GM13977 (cell line): ENCODE data around the gene ZNF480.
"Not testable (repeated sequence)": the region's sequence is repeated elsewhere in the genome, so short reads cannot be mapped to it uniquely, and the experiment has no call there.

Experiments
- DNase-seq: peaks from one replicate; pipeline ENCODE4 v3.0.0; 2012; ENCODE audit warnings: low spot score
- in situ Hi-C: fragments of 300-500 bp; cut with MboI; formaldehyde crosslinking; loops from one replicate; pipeline ENCODE4 v1.12.0; 2022; ENCODE audit warnings: low sequenced_read_pairs, low pct_unique_long_range_greater_than_20kb, mixed read lengths, inconsistent platforms; ENCODE audit not compliant: unreplicated experiment
- TF ChIP-seq, protein P1 (sequence below): IDR thresholded peaks from 2 replicates; pipeline ENCODE4 v1.5.1; 2012; ENCODE audit warnings: mild to moderate bottlenecking, control low read depth; ENCODE audit not compliant: insufficient read depth; ENCODE audit errors: extremely low read depth, missing control alignments

The ZNF480 gene

DNA sequence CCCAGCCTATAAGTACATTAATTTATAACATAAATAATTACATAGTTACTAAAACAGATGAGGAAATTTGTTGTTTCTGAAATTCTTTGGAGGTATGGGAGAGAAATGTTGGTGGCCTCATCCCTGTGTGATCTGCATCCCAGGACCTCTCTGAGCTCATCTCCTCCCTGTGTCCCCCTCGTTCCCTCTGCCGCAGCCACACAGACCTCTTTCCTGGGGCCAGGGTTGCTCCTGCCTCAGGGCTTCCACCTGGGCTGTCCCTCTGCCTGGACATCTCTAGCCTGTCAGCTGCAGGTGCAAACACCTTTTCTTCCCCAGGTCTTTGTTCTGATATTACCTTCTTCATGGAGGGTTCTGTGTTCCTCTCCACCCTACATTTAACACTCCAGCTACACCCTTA lies 23.7 kb upstream of the ZNF480 start:
- TF ChIP-seq, protein P1, sequence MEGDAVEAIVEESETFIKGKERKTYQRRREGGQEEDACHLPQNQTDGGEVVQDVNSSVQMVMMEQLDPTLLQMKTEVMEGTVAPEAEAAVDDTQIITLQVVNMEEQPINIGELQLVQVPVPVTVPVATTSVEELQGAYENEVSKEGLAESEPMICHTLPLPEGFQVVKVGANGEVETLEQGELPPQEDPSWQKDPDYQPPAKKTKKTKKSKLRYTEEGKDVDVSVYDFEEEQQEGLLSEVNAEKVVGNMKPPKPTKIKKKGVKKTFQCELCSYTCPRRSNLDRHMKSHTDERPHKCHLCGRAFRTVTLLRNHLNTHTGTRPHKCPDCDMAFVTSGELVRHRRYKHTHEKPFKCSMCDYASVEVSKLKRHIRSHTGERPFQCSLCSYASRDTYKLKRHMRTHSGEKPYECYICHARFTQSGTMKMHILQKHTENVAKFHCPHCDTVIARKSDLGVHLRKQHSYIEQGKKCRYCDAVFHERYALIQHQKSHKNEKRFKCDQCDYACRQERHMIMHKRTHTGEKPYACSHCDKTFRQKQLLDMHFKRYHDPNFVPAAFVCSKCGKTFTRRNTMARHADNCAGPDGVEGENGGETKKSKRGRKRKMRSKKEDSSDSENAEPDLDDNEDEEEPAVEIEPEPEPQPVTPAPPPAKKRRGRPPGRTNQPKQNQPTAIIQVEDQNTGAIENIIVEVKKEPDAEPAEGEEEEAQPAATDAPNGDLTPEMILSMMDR: no peak
- in situ Hi-C loops: no loop called here
- no peak for DNase-seq

DNA sequence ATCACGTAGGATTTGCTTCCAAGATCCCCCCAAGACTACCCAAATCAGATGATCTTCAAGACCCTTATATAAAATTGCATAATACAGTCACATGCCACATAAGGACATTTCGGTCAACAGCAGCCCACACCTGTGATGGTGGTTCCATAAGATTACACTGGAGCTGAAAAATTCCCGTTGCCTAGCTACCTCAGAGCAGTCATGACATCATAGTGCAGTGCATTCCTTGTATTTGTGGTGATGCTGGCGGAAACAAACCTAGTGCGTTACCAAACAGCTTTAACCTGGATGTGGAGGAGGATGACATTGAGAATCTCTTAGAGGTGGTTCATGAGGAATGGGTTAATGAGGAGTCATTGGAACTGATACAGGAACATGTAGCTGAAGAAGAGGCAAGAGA lies 22.8 kb upstream of the ZNF480 start:
- no peak for DNase-seq
- in situ Hi-C loops: no loop called here
- TF ChIP-seq, protein P1: no peak

DNA sequence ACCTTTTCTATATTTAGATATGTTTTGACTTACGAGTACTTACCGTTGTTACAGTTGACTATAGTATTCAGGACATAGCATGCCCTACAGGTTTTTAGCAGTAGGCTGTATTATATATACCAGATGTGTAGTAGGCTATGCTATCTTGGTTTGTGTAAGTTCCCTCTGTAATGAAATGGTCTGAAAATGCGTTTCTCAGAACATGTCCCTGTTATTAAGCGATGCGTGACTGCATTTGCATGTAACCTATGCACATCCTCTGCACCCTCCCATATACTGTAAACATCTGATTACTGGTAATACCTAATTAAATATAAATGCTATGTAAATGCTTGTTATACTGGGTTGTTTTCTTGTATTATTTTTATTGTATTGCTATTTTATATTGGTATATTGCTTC lies 21.0 kb upstream of the ZNF480 start:
- in situ Hi-C loops: no loop called here
- no peak for DNase-seq
- TF ChIP-seq, protein P1: no peak

DNA sequence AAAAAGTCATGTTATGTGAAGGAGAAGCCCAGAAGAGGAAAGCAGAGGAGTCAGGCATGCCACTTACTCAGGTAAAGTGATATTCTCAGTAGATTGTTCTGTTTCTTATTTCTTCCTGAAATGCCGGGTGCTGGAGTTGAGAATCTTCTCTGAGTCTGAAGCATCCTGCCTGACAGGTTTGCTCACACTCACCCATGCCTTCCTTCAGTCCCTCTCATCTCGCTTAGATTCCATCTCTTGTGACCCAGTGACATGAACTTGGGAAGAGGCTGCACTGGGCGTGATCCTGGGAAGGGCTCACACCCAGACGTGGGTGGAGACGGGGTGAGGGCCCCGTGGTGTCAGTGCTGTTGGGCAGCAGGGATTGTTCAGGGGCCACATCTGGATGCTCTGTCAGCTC lies 19.5 kb upstream of the ZNF480 start:
- no peak for DNase-seq
- TF ChIP-seq, protein P1: no peak
- in situ Hi-C loops: no loop called here

DNA sequence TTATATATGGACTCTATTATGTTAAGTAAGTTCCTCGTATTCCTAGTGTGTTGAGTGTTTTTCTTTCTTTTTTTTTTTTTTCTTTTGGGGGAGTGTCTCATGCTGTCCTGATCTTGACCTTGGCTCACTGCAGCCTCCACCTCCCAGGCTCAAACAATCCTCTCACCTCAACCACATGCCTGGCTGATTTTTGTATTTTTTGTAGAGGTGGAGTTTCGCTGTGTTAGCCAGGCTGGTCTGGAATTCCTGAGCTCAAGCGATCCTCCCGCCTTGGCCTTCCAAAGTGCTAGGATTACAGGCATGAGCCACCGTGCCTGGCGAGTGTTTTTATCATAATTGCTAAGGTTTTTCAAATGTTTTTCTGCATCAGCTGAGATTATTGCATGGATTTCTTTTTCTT lies 10.7 kb upstream of the ZNF480 start:
- TF ChIP-seq, protein P1: no peak
- no peak for DNase-seq
- in situ Hi-C loops: no loop called here

DNA sequence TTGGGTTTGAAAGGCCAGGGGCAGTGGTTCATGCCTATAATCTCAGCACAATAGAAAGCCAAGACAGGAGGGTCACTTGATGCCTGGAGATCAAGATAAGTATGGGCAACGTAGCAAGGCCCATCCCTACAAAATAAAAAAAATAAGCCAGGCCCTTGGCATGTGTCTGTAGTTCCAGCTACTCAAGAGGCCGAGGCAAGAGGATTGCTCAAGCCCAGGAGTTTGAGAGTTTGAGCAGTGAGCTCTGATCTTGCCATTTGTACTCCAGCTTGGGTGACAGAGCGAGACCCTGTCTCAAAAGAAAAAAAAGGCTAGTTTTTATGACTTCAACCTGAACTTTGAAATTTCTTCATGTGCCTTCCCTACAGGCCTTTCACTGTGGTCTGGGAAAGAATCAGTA lies 5.2 kb upstream of the ZNF480 start:
- in situ Hi-C loops: no loop called here
- TF ChIP-seq, protein P1: no peak
- no peak for DNase-seq

DNA sequence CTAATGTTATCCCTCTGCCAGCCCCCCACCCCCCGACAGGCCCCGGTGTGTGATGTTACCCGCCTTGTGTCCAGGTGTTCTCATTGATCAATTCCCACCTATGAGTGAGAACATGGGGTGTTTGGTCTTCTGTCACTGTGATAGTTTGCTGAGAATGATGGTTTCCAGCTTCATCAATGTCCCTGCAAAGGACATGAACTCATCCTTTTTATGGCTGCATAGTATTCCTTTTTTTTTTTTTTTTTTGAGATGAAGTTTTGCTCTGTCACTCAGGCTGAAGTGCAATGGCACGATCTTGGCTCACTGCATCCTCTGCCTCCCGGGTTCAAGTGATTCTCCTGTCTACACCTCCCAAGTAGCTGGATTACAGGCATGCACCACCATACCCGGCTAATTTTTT lies 4.0 kb upstream of the ZNF480 start:
- in situ Hi-C loops, DNase-seq: not testable (repeated sequence)

DNA sequence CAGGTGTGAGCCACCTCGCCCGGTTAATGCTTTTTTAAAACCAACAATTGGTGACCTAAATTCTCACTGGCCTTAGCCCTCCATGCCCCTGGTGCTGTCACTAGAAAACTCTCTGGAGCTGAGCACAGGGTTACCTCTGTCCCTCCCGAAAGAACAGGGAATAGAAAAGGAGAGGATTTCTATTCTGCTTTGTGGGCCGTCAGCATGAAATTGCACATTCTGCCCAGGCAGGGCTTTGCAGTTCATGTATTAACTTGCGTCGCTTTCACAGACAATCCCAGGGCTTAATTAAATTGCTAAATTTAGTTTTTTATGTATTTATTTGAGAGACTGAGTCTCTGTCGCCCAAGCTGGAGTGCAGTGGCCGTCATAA lies 583 bp upstream of the ZNF480 start:
- TF ChIP-seq, protein P1: no peak
- DNase-seq: no peak
- in situ Hi-C loops: no loop called here
